Mucosa of stomach (tissue), 1 donor: ENCODE measurements around the gene LSM14A.
"Not testable (repeated sequence)": the region's sequence is repeated elsewhere in the genome, so short reads cannot be mapped to it uniquely, and the experiment has no call there.

ENCODE experiments used
- H3K27me3 ChIP-seq: one replicate; pipeline ENCODE4 v1.7.0; 2013; ENCODE audit warnings: mild to moderate bottlenecking, low read length; ENCODE audit not compliant: control insufficient read depth, insufficient read depth
- H3K36me3 ChIP-seq: one replicate; pipeline ENCODE4 v1.7.0; 2013; ENCODE audit warnings: low read length; ENCODE audit not compliant: control insufficient read depth, insufficient read depth
- H3K4me1 ChIP-seq: one replicate; pipeline ENCODE4 v1.7.0; 2013; ENCODE audit warnings: mild to moderate bottlenecking, low read length; ENCODE audit not compliant: control insufficient read depth, insufficient read depth
- H3K4me3 ChIP-seq: one replicate; pipeline ENCODE4 v1.7.0; 2013; ENCODE audit warnings: low read length
- H3K9ac ChIP-seq: one replicate; pipeline ENCODE4 v1.7.0; 2013; ENCODE audit warnings: mild to moderate bottlenecking, low read length, moderate library complexity
- H3K9me3 ChIP-seq: one replicate; pipeline ENCODE4 v1.7.0; 2013; ENCODE audit warnings: mild to moderate bottlenecking, low read length, moderate library complexity; ENCODE audit not compliant: control insufficient read depth
- donor health status: Pancreatic carcinoma.

LSM14A gene

GRCh38 chr19:34169475-34170199 is 2.7 kb upstream of the LSM14A start:
- not testable (repeated sequence) for H3K4me3 ChIP-seq, H3K9me3 ChIP-seq, H3K4me1 ChIP-seq, H3K27me3 ChIP-seq, H3K36me3 ChIP-seq, H3K9ac ChIP-seq

- peak overlapping the region; percentile 66 for H3K4me3 ChIP-seq
Measured at GRCh38 chr19:34171539-34171876, 796 bp upstream of the LSM14A start.

GRCh38 chr19:34172661-34173192 is 423 bp downstream of the LSM14A start:
- H3K36me3 ChIP-seq: no peaks in the 10 kb centered on the region
- H3K27me3 ChIP-seq: no peaks in the 10 kb centered on the region
- H3K4me3 ChIP-seq: peak overlapping the region; percentile 39
- H3K9me3 ChIP-seq: no peaks in the 10 kb centered on the region
- peak overlapping the region; percentile 94 for H3K9ac ChIP-seq
- peaks cover 7% of the 10 kb centered on the region for H3K4me1 ChIP-seq

More at GRCh38 chr19:34171539-34171876, 796 bp upstream of the LSM14A start:
- Histone ChIP-seq H3K36me3 (no peaks in the 10 kb centered on the region), H3K9ac (peak overlapping the region; percentile 85), H3K9me3 (no peaks in the 10 kb centered on the region), H3K27me3 (no peaks in the 10 kb centered on the region), H3K4me1 (peaks cover 7% of the 10 kb centered on the region)

- peaks cover 10% of the 10 kb centered on the region for H3K4me1 ChIP-seq
Measured at GRCh38 chr19:34173193-34173956, 1.1 kb downstream of the LSM14A start.

GRCh38 chr19:34175173-34175572 is 2.9 kb downstream of the LSM14A start:
- H3K4me1 ChIP-seq: peaks cover 16% of the 10 kb centered on the region
- H3K36me3 ChIP-seq, H3K9ac ChIP-seq, H3K4me3 ChIP-seq, H3K27me3 ChIP-seq, H3K9me3 ChIP-seq: not testable (repeated sequence)

More at GRCh38 chr19:34173193-34173956, 1.1 kb downstream of the LSM14A start:
- peak overlapping the region; percentile 94 for H3K9ac ChIP-seq
- no peaks in the 10 kb centered on the region for H3K36me3 ChIP-seq
- peak overlapping the region; percentile 39 for H3K4me3 ChIP-seq
- H3K9me3 ChIP-seq: no peaks in the 10 kb centered on the region
- H3K27me3 ChIP-seq: no peaks in the 10 kb centered on the region

- Histone ChIP-seq H3K4me3 (no peak overlapping the region), H3K36me3 (peaks cover 5% of the 10 kb centered on the region), H3K9me3 (no peaks in the 10 kb centered on the region), H3K4me1 (peaks cover 26% of the 10 kb centered on the region), H3K27me3 (no peaks in the 10 kb centered on the region), H3K9ac (no peak overlapping the region)
Measured at GRCh38 chr19:34176581-34176980, 4.3 kb downstream of the LSM14A start.

GRCh38 chr19:34178274-34178610 is 5.9 kb downstream of the LSM14A start:
- Histone ChIP-seq H3K36me3 (peaks cover 5% of the 10 kb centered on the region), H3K9ac (no peak overlapping the region), H3K4me1 (peaks cover 26% of the 10 kb centered on the region), H3K9me3 (no peaks in the 10 kb centered on the region), H3K27me3 (no peaks in the 10 kb centered on the region), H3K4me3 (no peak overlapping the region)

GRCh38 chr19:34179066-34179465 is 6.8 kb downstream of the LSM14A start:
- Histone ChIP-seq H3K27me3 (no peaks in the 10 kb centered on the region), H3K36me3 (peaks cover 5% of the 10 kb centered on the region), H3K4me1 (peaks cover 26% of the 10 kb centered on the region)

GRCh38 chr19:34180273-34180672 is 8.0 kb downstream of the LSM14A start:
- H3K4me3 ChIP-seq: no peak overlapping the region
- H3K27me3 ChIP-seq: no peaks in the 10 kb centered on the region
- no peaks in the 10 kb centered on the region for H3K9me3 ChIP-seq
- no peak overlapping the region for H3K9ac ChIP-seq
- H3K36me3 ChIP-seq: peaks cover 5% of the 10 kb centered on the region
- peaks cover 30% of the 10 kb centered on the region for H3K4me1 ChIP-seq

More at GRCh38 chr19:34179066-34179465, 6.8 kb downstream of the LSM14A start:
- no peak overlapping the region for H3K9ac ChIP-seq
- H3K4me3 ChIP-seq: no peak overlapping the region
- no peaks in the 10 kb centered on the region for H3K9me3 ChIP-seq

GRCh38 chr19:34180709-34181108 is 8.4 kb downstream of the LSM14A start:
- Histone ChIP-seq H3K36me3 (peaks cover 5% of the 10 kb centered on the region), H3K4me1 (peaks cover 35% of the 10 kb centered on the region), H3K4me3 (no peak overlapping the region), H3K9ac (peak overlapping the region; percentile 6), H3K27me3 (no peaks in the 10 kb centered on the region), H3K9me3 (no peaks in the 10 kb centered on the region)

GRCh38 chr19:34181111-34181864 is 9.0 kb downstream of the LSM14A start:
- H3K27me3 ChIP-seq: no peaks in the 10 kb centered on the region
- peaks cover 35% of the 10 kb centered on the region for H3K4me1 ChIP-seq
- no peaks in the 10 kb centered on the region for H3K9me3 ChIP-seq
- peak overlapping the region; percentile 6 for H3K9ac ChIP-seq
- no peak overlapping the region for H3K4me3 ChIP-seq
- H3K36me3 ChIP-seq: peaks cover 5% of the 10 kb centered on the region

- H3K4me3 ChIP-seq: no peak overlapping the region
- no peak overlapping the region for H3K9ac ChIP-seq
- no peaks in the 10 kb centered on the region for H3K9me3 ChIP-seq
- peaks cover 5% of the 10 kb centered on the region for H3K36me3 ChIP-seq
- H3K4me1 ChIP-seq: peaks cover 35% of the 10 kb centered on the region
- H3K27me3 ChIP-seq: no peaks in the 10 kb centered on the region
Measured at GRCh38 chr19:34182125-34182524, 9.8 kb downstream of the LSM14A start.
